Stimulated activated CD4-positive, alpha-beta T cell treated with anti-CD3 and anti-CD28 coated beads, Interleukin-12 subunit alpha, Interleukin-12 subunit beta, amount 100 ng/mL, for 24 hours (primary cell): ENCODE results near the gene RAB26.
"Not testable (repeated sequence)": the region's sequence is repeated elsewhere in the genome, so short reads cannot be mapped to it uniquely, and the experiment has no call there.

Experiments
- DNase-seq, 2 experiments: peaks; one replicate each; pipeline ENCODE4 v3.0.0-alpha.2; 2020; ENCODE audit warnings: low read depth in 2 of 2

The RAB26 gene

GRCh38 chr16:2196162-2196980, 47.9 kb downstream of the RAB26 start, which contains the start of gene CASKIN1:
Gene CASKIN1, minus strand, starts transcription at chr16:2196605. Its CDS starts 173 bp downstream, at chr16:2196432.
- DNase-seq: no peak

DNA sequence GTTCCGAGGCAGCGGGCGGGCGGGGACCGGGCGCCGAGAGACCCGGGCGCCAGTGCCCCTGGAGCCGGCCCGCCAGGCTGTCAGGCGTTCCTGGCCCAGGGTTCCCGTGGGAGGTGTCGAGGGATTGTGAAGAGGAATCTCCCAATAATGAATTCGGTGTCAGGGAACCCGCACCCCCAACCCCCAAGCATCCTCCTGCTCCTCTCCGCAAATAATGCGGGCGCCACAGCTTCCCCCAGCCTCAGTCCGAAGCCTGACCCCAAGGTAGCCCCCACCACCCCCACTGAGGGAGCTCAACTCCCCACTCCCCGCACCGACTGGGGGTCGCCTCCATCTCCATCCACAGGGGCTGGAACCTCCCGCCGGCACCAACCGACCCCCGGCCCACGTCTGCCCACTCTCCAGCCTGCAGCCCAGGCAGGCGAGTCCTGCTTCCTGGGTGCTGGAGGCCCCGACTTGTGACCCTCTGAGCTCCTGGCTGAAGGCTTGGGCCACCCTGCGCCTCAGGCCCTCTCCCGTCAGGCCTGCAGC, 48.6 kb downstream of the RAB26 start:
- DNase-seq: no peak

- no peak for DNase-seq
Measured at GRCh38 chr16:2197765-2198164, 49.3 kb downstream of the RAB26 start.

DNA sequence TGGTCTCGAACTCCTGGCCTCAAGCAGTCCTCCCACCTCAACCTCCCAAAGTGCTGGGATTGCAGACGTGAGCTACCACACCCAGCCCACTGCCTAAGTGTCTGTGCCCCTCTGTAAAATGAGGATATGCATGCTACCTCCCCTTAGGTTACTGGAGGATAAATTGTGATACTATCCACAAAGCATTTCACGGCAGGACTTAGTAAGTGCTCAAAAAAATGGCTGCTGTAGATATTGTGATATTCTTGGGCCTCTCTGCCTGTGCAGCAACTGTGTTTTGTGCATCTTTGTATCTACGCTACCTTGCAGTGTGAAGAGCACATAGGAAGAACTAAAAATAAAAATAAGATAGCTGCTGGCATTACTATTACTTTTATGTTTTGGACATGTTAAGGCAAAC, 49.9 kb downstream of the RAB26 start:
- DNase-seq: no peak

- DNase-seq: no peak
Measured at GRCh38 chr16:2199095-2199494, 50.7 kb downstream of the RAB26 start.

DNA sequence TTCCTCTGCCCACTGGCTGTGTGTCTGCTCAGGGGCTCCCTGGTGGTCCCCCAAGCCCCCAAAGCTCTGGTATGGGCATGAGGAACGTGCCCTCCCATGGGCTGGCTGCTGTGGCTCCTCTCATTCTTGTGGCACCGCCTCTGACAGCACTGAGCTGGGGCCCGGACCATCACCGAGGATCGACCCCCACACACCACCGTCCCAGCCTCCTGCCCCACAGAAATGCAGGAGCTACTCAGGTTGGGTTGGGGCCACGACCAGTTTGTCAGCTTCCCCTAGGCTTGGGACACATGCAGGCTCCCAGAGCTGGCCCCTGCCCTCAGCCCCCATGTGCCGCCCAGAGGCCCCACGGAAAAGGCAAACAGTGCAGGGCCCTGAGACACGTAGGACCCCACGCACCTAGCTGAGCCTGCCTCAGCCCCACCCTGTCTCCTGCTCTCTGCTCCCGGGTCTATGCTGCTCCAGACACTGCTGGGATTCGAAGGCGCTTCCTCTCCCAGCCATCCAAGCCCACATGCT, 51.3 kb downstream of the RAB26 start:
- no peak for DNase-seq

- no peak for DNase-seq
Measured at GRCh38 chr16:2200313-2200712, 51.9 kb downstream of the RAB26 start.

- DNase-seq: not testable (repeated sequence)
Measured at GRCh38 chr16:2203119-2203688, 54.8 kb downstream of the RAB26 start.
